Neutrophil (primary cell): ENCODE data around the gene CACNA2D2.

Experiments
- H3K27ac ChIP-seq: fragments of 200-600 bp; sonication (generic); 2 replicates; pipeline ENCODE4 v1.5.1; 2016; ENCODE audit warnings: mild to moderate bottlenecking, moderate library complexity
- H3K27me3 ChIP-seq: fragments of 200-600 bp; sonication (generic); 2 replicates; pipeline ENCODE4 v1.6.0; 2016; ENCODE audit warnings: mild to moderate bottlenecking
- H3K36me3 ChIP-seq: fragments of 200-600 bp; sonication (generic); 2 replicates; pipeline ENCODE4 v1.5.1; 2017
- H3K4me1 ChIP-seq, 2 experiments: fragments of 200-600 bp in 1 of 2; sonication (generic) in 1 of 2; 1 replicate in 1 of 2; 2 replicates in 1 of 2; pipeline versions ENCODE4 v1.5.1 to v1.6.1; 2013 to 2016; ENCODE audit warnings: low read depth in 1 of 2, low read length in 1 of 2, mild to moderate bottlenecking in 1 of 2, moderate library complexity in 1 of 2; ENCODE audit not compliant: control insufficient read depth in 1 of 2, insufficient read depth in 1 of 2
- H3K4me3 ChIP-seq, 2 experiments: fragments of 200-600 bp in 1 of 2; sonication (generic) in 1 of 2; 1 replicate in 1 of 2; 2 replicates in 1 of 2; pipeline ENCODE4 v1.5.1; 2013 to 2016; ENCODE audit warnings: low read depth in 1 of 2, low read length in 1 of 2, mild to moderate bottlenecking in 1 of 2, moderate library complexity in 1 of 2
- H3K9me3 ChIP-seq: fragments of 200-600 bp; sonication (generic); 2 replicates; pipeline ENCODE4 v1.5.1; 2016
- CTCF ChIP-seq: fragments of 200-600 bp; sonication (generic); IDR thresholded peaks from 2 replicates; pipeline ENCODE4 v1.5.1; 2016; ENCODE audit warnings: antibody characterized with exemption

CACNA2D2 gene

GRCh38 chr3:50481992-50482391, 21.4 kb downstream of the CACNA2D2 start:
- Histone ChIP-seq H3K4me1 (no peaks in the 10 kb centered on the region), H3K27me3 (no peaks in the 10 kb centered on the region), H3K27ac (no peak overlapping the region), H3K9me3 (no peaks in the 10 kb centered on the region), H3K36me3 (no peaks in the 10 kb centered on the region), H3K4me3 (no peak overlapping the region)
- TF ChIP-seq CTCF = no peak

GRCh38 chr3:50480471-50480870, 23.0 kb downstream of the CACNA2D2 start:
- H3K4me1 ChIP-seq = no peaks in the 10 kb centered on the region
- no peaks in the 10 kb centered on the region for H3K36me3 ChIP-seq
- H3K27me3 ChIP-seq = no peaks in the 10 kb centered on the region
- H3K9me3 ChIP-seq = no peaks in the 10 kb centered on the region
- no peak overlapping the region for H3K27ac ChIP-seq
- no peak overlapping the region for H3K4me3 ChIP-seq
- TF ChIP-seq CTCF = no peak

DNA sequence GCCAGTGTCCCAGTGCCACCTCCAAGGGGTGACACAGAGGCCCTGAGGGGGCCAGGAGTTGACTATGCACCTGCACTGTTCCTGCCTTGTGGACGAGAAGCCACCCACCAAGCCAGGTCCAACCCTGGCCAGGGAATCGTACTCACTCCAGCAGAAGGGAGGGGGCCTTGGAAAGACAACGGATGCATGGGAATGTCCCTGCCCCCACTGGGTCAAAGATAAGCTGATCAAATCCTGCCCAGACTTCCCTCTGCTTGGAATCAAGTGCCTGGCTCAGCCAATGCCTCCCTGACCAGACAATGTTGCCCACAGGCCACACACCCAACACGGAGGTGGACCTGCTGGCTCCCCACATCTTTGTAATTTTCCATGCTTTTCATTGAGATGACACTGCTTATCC, 23.9 kb downstream of the CACNA2D2 start:
- Histone ChIP-seq H3K36me3 (no peaks in the 10 kb centered on the region), H3K4me1 (no peaks in the 10 kb centered on the region), H3K9me3 (no peaks in the 10 kb centered on the region), H3K4me3 (no peak overlapping the region), H3K27ac (no peak overlapping the region), H3K27me3 (no peaks in the 10 kb centered on the region)
- TF ChIP-seq CTCF = no peak

- Histone ChIP-seq H3K4me3 (no peak overlapping the region), H3K36me3 (no peaks in the 10 kb centered on the region), H3K4me1 (no peaks in the 10 kb centered on the region), H3K27ac (no peak overlapping the region), H3K27me3 (no peaks in the 10 kb centered on the region), H3K9me3 (no peaks in the 10 kb centered on the region)
- TF ChIP-seq CTCF = no peak
Measured at GRCh38 chr3:50478671-50479260, 24.7 kb downstream of the CACNA2D2 start.

DNA sequence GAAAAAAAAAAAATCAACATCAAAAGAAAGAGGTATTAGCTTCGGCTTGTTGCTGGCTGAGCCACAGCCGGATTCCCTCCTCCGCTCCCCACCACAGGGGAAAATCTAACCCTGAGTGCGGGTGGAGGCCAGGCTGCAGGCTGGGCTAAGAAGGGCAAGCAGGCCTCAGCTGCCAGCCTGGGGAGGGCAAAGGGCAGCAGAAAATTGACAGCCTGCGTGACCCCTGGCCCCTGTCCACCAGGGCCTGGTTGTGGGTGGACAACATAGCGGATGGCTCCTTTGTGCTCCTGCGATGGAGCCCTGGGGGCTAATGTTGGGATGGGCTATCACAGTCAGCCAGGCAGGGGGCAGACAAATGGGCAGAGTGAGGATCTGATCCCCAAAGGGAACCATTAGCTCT, 25.4 kb downstream of the CACNA2D2 start:
- Histone ChIP-seq H3K4me3 (no peak overlapping the region), H3K27ac (no peak overlapping the region), H3K27me3 (no peaks in the 10 kb centered on the region)

More for the DNA sequence above, 25.4 kb downstream of the CACNA2D2 start:
- Histone ChIP-seq H3K4me1 (no peaks in the 10 kb centered on the region), H3K36me3 (no peaks in the 10 kb centered on the region), H3K9me3 (no peaks in the 10 kb centered on the region)
- no peak for TF ChIP-seq CTCF
